ENCODE results near the gene ANGPTL4.

ANGPTL4 gene

GRCh38 chr19:8386990-8387389, 23.0 kb downstream of the ANGPTL4 start:
- Histone ChIP-seq H3K23ac (ENCODE audit: low read length in 2 of 2) (no peak overlapping the region), H2AFZ (ENCODE audit: low read depth, low read length) (no peak overlapping the region), H3K27ac (ENCODE audit: low read length, poor library complexity, severe bottlenecking) (no peak overlapping the region), H4K91ac (ENCODE audit: low read length) (no peak overlapping the region), H3K79me1 (replicated peaks; ENCODE audit: low read length, poor library complexity, severe bottlenecking) (peaks cover 4% of the 10 kb centered on the region), H3K18ac (ENCODE audit: low read depth in 1 of 2, low read length in 2 of 2) (no peak overlapping the region), H2AK5ac (ENCODE audit: low read length, severe bottlenecking) (no peak overlapping the region), H3K14ac (ENCODE audit: low read length in 2 of 2) (no peak overlapping the region), H3K27me3 (ENCODE audit: control insufficient read depth in 1 of 2, insufficient read depth in 1 of 2, low read length in 2 of 2) (no peaks in the 10 kb centered on the region), H3K9ac (ENCODE audit: low read length) (no peak overlapping the region), H3K4ac (ENCODE audit: low read depth in 1 of 2, low read length in 2 of 2) (no peak overlapping the region), H2BK12ac (ENCODE audit: low read length in 2 of 2) (no peak overlapping the region), H2BK120ac (ENCODE audit: low read depth, low read length) (no peak overlapping the region), H3K9me3 (ENCODE audit: control insufficient read depth, low read length) (no peaks in the 10 kb centered on the region), H4K8ac (ENCODE audit: low read length) (no peak overlapping the region), H2BK15ac (ENCODE audit: low read depth, poor library complexity, severe bottlenecking) (no peak overlapping the region), H2BK5ac (ENCODE audit: low read depth, low read length, poor library complexity, severe bottlenecking) (no peak overlapping the region), H3K4me3 (ENCODE audit: insufficient read depth in 1 of 2, low read depth in 1 of 2, low read length in 2 of 2) (no peak overlapping the region), H3K4me1 (ENCODE audit: control insufficient read depth, insufficient read depth, low read depth, low read length) (peaks cover 12% of the 10 kb centered on the region), H3K4me2 (ENCODE audit: low read length, poor library complexity, severe bottlenecking) (no peak overlapping the region), H3K36me3 (ENCODE audit: control insufficient read depth in 1 of 2, insufficient read depth in 2 of 2, low read depth in 1 of 2, low read length in 2 of 2) (peaks cover 6% of the 10 kb centered on the region in 2 experiments)
- DNase-seq = no peak
- 76% methylated on average over 3 of the region's 4 CpGs for WGBS

- Histone ChIP-seq H3K36me3 (ENCODE audit: control insufficient read depth in 1 of 2, insufficient read depth in 2 of 2, low read depth in 1 of 2, low read length in 2 of 2) (peaks cover 6% of the 10 kb centered on the region in 2 experiments), H2AFZ (ENCODE audit: low read depth, low read length) (no peak overlapping the region), H2BK120ac (ENCODE audit: low read depth, low read length) (no peak overlapping the region), H4K8ac (ENCODE audit: low read length) (no peak overlapping the region), H3K4ac (ENCODE audit: low read depth in 1 of 2, low read length in 2 of 2) (no peak overlapping the region), H3K4me2 (ENCODE audit: low read length, poor library complexity, severe bottlenecking) (no peak overlapping the region), H3K27me3 (ENCODE audit: control insufficient read depth in 1 of 2, insufficient read depth in 1 of 2, low read length in 2 of 2) (no peaks in the 10 kb centered on the region), H3K23ac (ENCODE audit: low read length in 2 of 2) (no peak overlapping the region), H4K91ac (ENCODE audit: low read length) (no peak overlapping the region), H3K4me3 (ENCODE audit: insufficient read depth in 1 of 2, low read depth in 1 of 2, low read length in 2 of 2) (no peak overlapping the region), H3K18ac (ENCODE audit: low read depth in 1 of 2, low read length in 2 of 2) (no peak overlapping the region), H2AK5ac (ENCODE audit: low read length, severe bottlenecking) (no peak overlapping the region), H3K9ac (ENCODE audit: low read length) (no peak overlapping the region), H2BK12ac (ENCODE audit: low read length in 2 of 2) (no peak overlapping the region), H3K9me3 (ENCODE audit: control insufficient read depth, low read length) (no peaks in the 10 kb centered on the region), H3K4me1 (ENCODE audit: control insufficient read depth, insufficient read depth, low read depth, low read length) (peaks cover 16% of the 10 kb centered on the region), H3K14ac (ENCODE audit: low read length in 2 of 2) (no peak overlapping the region), H2BK5ac (ENCODE audit: low read depth, low read length, poor library complexity, severe bottlenecking) (no peak overlapping the region), H2BK15ac (ENCODE audit: low read depth, poor library complexity, severe bottlenecking) (no peak overlapping the region), H3K27ac (ENCODE audit: low read length, poor library complexity, severe bottlenecking) (no peak overlapping the region), H3K79me1 (replicated peaks; ENCODE audit: low read length, poor library complexity, severe bottlenecking) (peaks cover 4% of the 10 kb centered on the region)
- 98% methylated on average over 12 of the region's 16 CpGs for WGBS
- DNase-seq = peak; percentile 46
Observed at GRCh38 chr19:8387688-8388611, 24.0 kb downstream of the ANGPTL4 start.

DNA sequence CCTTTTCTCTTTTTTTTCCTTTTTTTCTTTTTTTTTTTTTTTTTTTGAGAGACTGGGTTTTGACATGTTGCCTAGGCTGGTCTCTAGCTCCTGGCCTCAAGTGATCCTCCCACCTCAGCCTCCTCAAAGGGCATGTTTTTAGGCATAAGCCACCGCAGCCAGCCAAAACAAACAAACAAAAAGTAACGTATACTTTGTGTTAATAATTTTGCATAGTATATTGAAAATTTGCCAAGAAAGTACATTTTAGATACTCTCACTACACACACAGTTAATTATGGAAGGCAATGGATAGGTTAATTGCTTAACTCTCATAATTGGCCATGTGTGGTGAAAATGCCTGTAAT, 24.6 kb downstream of the ANGPTL4 start:
- no peaks in the 10 kb centered on the region for H3K27me3 ChIP-seq (ENCODE audit: control insufficient read depth in 1 of 2, insufficient read depth in 1 of 2, low read length in 2 of 2)
- H3K9ac ChIP-seq (ENCODE audit: low read length) = no peak overlapping the region
- no peak overlapping the region for H2BK15ac ChIP-seq (ENCODE audit: low read depth, poor library complexity, severe bottlenecking)
- H3K14ac ChIP-seq (ENCODE audit: low read length in 2 of 2) = no peak overlapping the region
- H2BK12ac ChIP-seq (ENCODE audit: low read length in 2 of 2) = no peak overlapping the region
- no peak overlapping the region for H4K8ac ChIP-seq (ENCODE audit: low read length)
- H2BK5ac ChIP-seq (ENCODE audit: low read depth, low read length, poor library complexity, severe bottlenecking) = no peak overlapping the region
- H3K18ac ChIP-seq (ENCODE audit: low read depth in 1 of 2, low read length in 2 of 2) = no peak overlapping the region
- H3K79me1 ChIP-seq (replicated peaks; ENCODE audit: low read length, poor library complexity, severe bottlenecking) = peaks cover 6% of the 10 kb centered on the region
- no peak overlapping the region for H3K4ac ChIP-seq (ENCODE audit: low read depth in 1 of 2, low read length in 2 of 2)
- peaks cover 6 to 12% of the 10 kb centered on the region in 2 experiments for H3K36me3 ChIP-seq (ENCODE audit: control insufficient read depth in 1 of 2, insufficient read depth in 2 of 2, low read depth in 1 of 2, low read length in 2 of 2)
- H2AFZ ChIP-seq (ENCODE audit: low read depth, low read length) = no peak overlapping the region
- WGBS = no CpG with 5 or more reads among the region's 2 CpGs
- no peak overlapping the region for H3K27ac ChIP-seq (ENCODE audit: low read length, poor library complexity, severe bottlenecking)
- H3K4me1 ChIP-seq (ENCODE audit: control insufficient read depth, insufficient read depth, low read depth, low read length) = peaks cover 21% of the 10 kb centered on the region
- H3K9me3 ChIP-seq (ENCODE audit: control insufficient read depth, low read length) = no peaks in the 10 kb centered on the region
- H2BK120ac ChIP-seq (ENCODE audit: low read depth, low read length) = no peak overlapping the region
- H3K4me3 ChIP-seq (ENCODE audit: insufficient read depth in 1 of 2, low read depth in 1 of 2, low read length in 2 of 2) = no peak overlapping the region
- no peak overlapping the region for H4K91ac ChIP-seq (ENCODE audit: low read length)
- no peak overlapping the region for H3K23ac ChIP-seq (ENCODE audit: low read length in 2 of 2)
- no peak overlapping the region for H2AK5ac ChIP-seq (ENCODE audit: low read length, severe bottlenecking)
- no peak for DNase-seq
- H3K4me2 ChIP-seq (ENCODE audit: low read length, poor library complexity, severe bottlenecking) = no peak overlapping the region

DNA sequence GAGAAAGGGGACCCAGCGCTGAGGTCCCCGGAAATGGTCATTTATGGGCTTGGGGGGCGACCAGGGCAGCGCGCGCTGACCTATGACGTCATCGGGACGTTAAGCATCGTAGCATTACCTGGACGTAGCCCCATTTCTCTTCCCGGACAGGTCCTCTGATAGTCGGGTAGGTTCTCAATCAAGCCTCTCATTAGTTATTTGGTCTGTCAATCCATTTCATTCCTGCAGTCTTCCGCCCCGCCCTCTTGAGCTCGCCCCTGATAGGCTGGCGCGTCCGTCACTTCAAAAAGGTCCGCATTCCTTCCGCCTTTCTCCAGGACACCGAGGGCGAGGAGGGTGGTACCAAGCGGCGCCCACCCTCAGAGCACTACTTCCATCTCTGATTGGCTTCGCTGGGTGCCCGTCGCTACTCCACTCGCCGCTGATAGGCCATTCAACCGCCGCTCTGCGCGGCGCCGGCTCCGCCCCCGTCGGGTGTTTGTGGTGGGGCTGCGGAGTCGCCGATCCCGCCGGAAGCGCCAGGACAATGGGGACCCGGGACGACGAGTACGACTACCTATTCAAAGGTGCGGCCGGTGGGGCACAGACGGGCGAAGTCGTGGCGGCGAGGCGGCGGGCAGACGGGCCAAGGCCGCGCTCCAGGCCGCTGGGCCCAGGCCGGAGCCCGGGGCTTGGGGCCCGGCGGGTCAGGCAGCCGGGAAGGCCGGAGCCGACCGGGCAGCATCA, 26.1 kb downstream of the ANGPTL4 start, which contains the start of gene RAB11B:
Gene RAB11B (plus strand): TSS at position 470 of the 726 bp plus-strand sequence. CDS start 57 bp downstream, at position 527.
- H3K4me2 ChIP-seq (ENCODE audit: low read length, poor library complexity, severe bottlenecking) = peak within 1 kb of the TSS; percentile 77

More for the DNA sequence above, 26.1 kb downstream of the ANGPTL4 start, which contains the start of gene RAB11B:
- no peaks in the 10 kb centered on the region for H3K9me3 ChIP-seq (ENCODE audit: control insufficient read depth, low read length)
- peak within 1 kb of the TSS; percentile 100 for H4K91ac ChIP-seq (ENCODE audit: low read length)
- peak within 1 kb of the TSS in 1 of 2 experiments; percentile 89 for H3K23ac ChIP-seq (ENCODE audit: low read length in 2 of 2)
- DNase-seq = peak; percentile 100
- peak within 1 kb of the TSS; percentile 100 for H3K18ac ChIP-seq (ENCODE audit: low read depth in 1 of 2, low read length in 2 of 2)
- H3K4me1 ChIP-seq (ENCODE audit: control insufficient read depth, insufficient read depth, low read depth, low read length) = peaks cover 32% of the 10 kb centered on the region
- H4K8ac ChIP-seq (ENCODE audit: low read length) = peak within 1 kb of the TSS; percentile 100
- H3K4ac ChIP-seq (ENCODE audit: low read depth in 1 of 2, low read length in 2 of 2) = peak within 1 kb of the TSS; percentile 100
- peak within 1 kb of the TSS; percentile 93 for H2AFZ ChIP-seq (ENCODE audit: low read depth, low read length)
- H2BK12ac ChIP-seq (ENCODE audit: low read length in 2 of 2) = peak within 1 kb of the TSS; percentile 77 to 92
- WGBS = under 1% methylated on average over 65 of the region's 70 CpGs
- H3K27me3 ChIP-seq (ENCODE audit: control insufficient read depth in 1 of 2, insufficient read depth in 1 of 2, low read length in 2 of 2) = no peaks in the 10 kb centered on the region
- peaks cover 6% of the 10 kb centered on the region for H3K79me1 ChIP-seq (replicated peaks; ENCODE audit: low read length, poor library complexity, severe bottlenecking)
- peak within 1 kb of the TSS; percentile 96 for H3K9ac ChIP-seq (ENCODE audit: low read length)
- peak within 1 kb of the TSS; percentile 99 for H2AK5ac ChIP-seq (ENCODE audit: low read length, severe bottlenecking)
- peak within 1 kb of the TSS; percentile 78 for H3K27ac ChIP-seq (ENCODE audit: low read length, poor library complexity, severe bottlenecking)
- peak within 1 kb of the TSS; percentile 100 for H2BK120ac ChIP-seq (ENCODE audit: low read depth, low read length)
- peak within 1 kb of the TSS; percentile 100 for H2BK5ac ChIP-seq (ENCODE audit: low read depth, low read length, poor library complexity, severe bottlenecking)
- peaks cover 6 to 19% of the 10 kb centered on the region in 2 experiments for H3K36me3 ChIP-seq (ENCODE audit: control insufficient read depth in 1 of 2, insufficient read depth in 2 of 2, low read depth in 1 of 2, low read length in 2 of 2)
- H3K14ac ChIP-seq (ENCODE audit: low read length in 2 of 2) = peak within 1 kb of the TSS; percentile 92 to 100
- H2BK15ac ChIP-seq (ENCODE audit: low read depth, poor library complexity, severe bottlenecking) = peak within 1 kb of the TSS; percentile 99
- H3K4me3 ChIP-seq (ENCODE audit: insufficient read depth in 1 of 2, low read depth in 1 of 2, low read length in 2 of 2) = peak within 1 kb of the TSS; percentile 82 to 100

All from mesenchymal stem cell (in vitro differentiated cells and primary cell).